ENCODE results near the gene SGK1. TPM values are rescaled to one million over a fixed set of nuclear protein-coding genes. Genes with fewer than 3 reads are reported as not detected.

The SGK1 gene
- total and polyA plus RNA-seq, 12 donors, result 86.0 to 685 (median 192) TPM

- peaks cover 6 to 28% of the 10 kb centered on the region in 2 donors for H3K4me1 ChIP-seq (replicated peaks in 1 of 2)
- H3K4me3 ChIP-seq, result no peak overlapping the region
- H3K27ac ChIP-seq, result peak overlapping the region in 3 of 5 donors; percentile 25 to 76 (median 31)
- TF ChIP-seq POLR2A (IDR thresholded peaks at IDR 0.05) (no peak), CTCF (IDR thresholded peaks at IDR 0.05) (no peak)
- H3K27me3 ChIP-seq, result no peaks in the 10 kb centered on the region
- intact Hi-C loops (cut with DNase I), result no loop called here
- H3K9me3 ChIP-seq (replicated peaks in 1 of 3), result no peaks in the 10 kb centered on the region
- DNase-seq, result no peak
- WGBS, 4 donors, result 72 to 78% (median 73%) methylated on average over 4 of the region's 4 CpGs
- no peaks in the 10 kb centered on the region for H3K36me3 ChIP-seq (replicated peaks in 1 of 2)
These were observed 3.7 kb downstream of the SGK1 start for GRCh38 chr6:134314006-134314821.

- DNase-seq, result no peak
- 87 to 90% (median 88%) methylated on average over 7 of the region's 7 CpGs for WGBS, 4 donors
- no peak for TF ChIP-seq POLR2A (IDR thresholded peaks at IDR 0.05)
- TF ChIP-seq CTCF (IDR thresholded peaks at IDR 0.05), result no peak
- H3K9me3 ChIP-seq (replicated peaks in 1 of 3), result no peaks in the 10 kb centered on the region
- no peaks in the 10 kb centered on the region for H3K27me3 ChIP-seq
- peaks cover 17 to 22% of the 10 kb centered on the region in 2 donors for H3K4me1 ChIP-seq (replicated peaks in 1 of 2)
- no peak overlapping the region for H3K27ac ChIP-seq
- intact Hi-C loops (cut with DNase I), result no loop called here
- no peak overlapping the region for H3K4me3 ChIP-seq
- no peaks in the 10 kb centered on the region for H3K36me3 ChIP-seq (replicated peaks in 1 of 2)
These were observed 5.8 kb downstream of the SGK1 start for GRCh38 chr6:134312038-134312660.

GRCh38 chr6:134310817-134311216 lies 7.1 kb downstream of the SGK1 start:
- H3K9me3 ChIP-seq (replicated peaks in 1 of 3), result no peaks in the 10 kb centered on the region
- 79 to 93% (median 80%) methylated on average over 2 of the region's 2 CpGs for WGBS, 4 donors
- DNase-seq, result no peak
- peak overlapping the region in 4 of 5 donors; percentile 27 to 87 (median 34) for H3K27ac ChIP-seq
- H3K36me3 ChIP-seq (replicated peaks in 1 of 2), result no peaks in the 10 kb centered on the region
- H3K4me3 ChIP-seq, result no peak overlapping the region
- intact Hi-C loops (cut with DNase I), result no loop called here
- no peaks in the 10 kb centered on the region for H3K27me3 ChIP-seq
- H3K4me1 ChIP-seq (replicated peaks in 1 of 2), result peaks cover 19 to 22% of the 10 kb centered on the region in 2 donors
- TF ChIP-seq CTCF (IDR thresholded peaks at IDR 0.05), result no peak
- TF ChIP-seq POLR2A (IDR thresholded peaks at IDR 0.05), result no peak

GRCh38 chr6:134309983-134310605 lies 7.8 kb downstream of the SGK1 start:
- intact Hi-C loops (cut with DNase I), result no loop called here
- Histone ChIP-seq H3K27me3 (no peaks in the 10 kb centered on the region), H3K4me3 (no peak overlapping the region), H3K36me3 (replicated peaks in 1 of 2) (no peaks in the 10 kb centered on the region), H3K9me3 (replicated peaks in 1 of 3) (no peaks in the 10 kb centered on the region), H3K4me1 (replicated peaks in 1 of 2) (peaks cover 20 to 22% of the 10 kb centered on the region in 2 donors), H3K27ac (peak overlapping the region; percentile 27 to 87 (median 73))
- WGBS, 4 donors, result 88 to 94% (median 91%) methylated on average over 5 of the region's 5 CpGs
- DNase-seq, result no peak
- TF ChIP-seq POLR2A (IDR thresholded peaks at IDR 0.05) (no peak), CTCF (IDR thresholded peaks at IDR 0.05) (no peak)
